GM12878 (cell line): ENCODE measurements around the gene FAM193B.

Source experiments
- ATF3 ChIP-seq: IDR thresholded peaks from 2 replicates; pipeline ENCODE4 v1.6.1; 2011; ENCODE audit warnings: low read depth, mild to moderate bottlenecking, low read length, moderate library complexity, borderline replicate concordance; ENCODE audit errors: extremely low read depth
- CEBPB ChIP-seq, 2 experiments: fragments of 150-350 bp in 1 of 2; IDR thresholded peaks; 2 replicates each; pipeline ENCODE4 v1.6.1; 2012 to 2014; ENCODE audit warnings: low read depth in 2 of 2, low read length in 2 of 2, borderline replicate concordance in 1 of 2, inconsistent platforms in 1 of 2
- EZH2 ChIP-seq: IDR thresholded peaks from 2 replicates; pipeline ENCODE4 v1.6.1; 2012; ENCODE audit warnings: low read depth, mild to moderate bottlenecking, control low read depth, inconsistent platforms, low read length, borderline replicate concordance; ENCODE audit not compliant: control insufficient read depth
- KDM1A ChIP-seq: fragments of 200-600 bp; sonication (generic); IDR thresholded peaks from 2 replicates; pipeline ENCODE4 v1.6.1; 2016; ENCODE audit warnings: borderline replicate concordance
- PKNOX1 ChIP-seq: fragments of 450-650 bp; IDR thresholded peaks from 2 replicates; pipeline ENCODE4 v1.6.1; 2016; ENCODE audit warnings: mild to moderate bottlenecking
- RELB ChIP-seq: fragments of 450-650 bp; IDR thresholded peaks from 2 replicates; pipeline ENCODE4 v1.6.1; 2017; ENCODE audit warnings: low read depth, mild to moderate bottlenecking, moderate library complexity
- TCF12 ChIP-seq: IDR thresholded peaks from 2 replicates; pipeline ENCODE4 v1.6.1; 2011; ENCODE audit warnings: low read depth, mild to moderate bottlenecking, low read length
- USF1 ChIP-seq: IDR thresholded peaks from 2 replicates; pipeline ENCODE4 v1.6.1; 2011; ENCODE audit warnings: borderline replicate concordance, low read depth, mild to moderate bottlenecking, moderate library complexity, mixed read lengths, low read length; ENCODE audit not compliant: insufficient read depth; ENCODE audit errors: extremely low read length

- no peak for TF ChIP-seq EZH2
- TF ChIP-seq USF1, result no peak
- TF ChIP-seq KDM1A, result no peak
- TF ChIP-seq RELB, result no peak
- TF ChIP-seq CEBPB (IDR thresholded peaks at IDR 0.05; ENCODE audit: borderline replicate concordance in 1 of 2, low read depth in 2 of 2, low read length in 2 of 2), result no peak
- no peak for TF ChIP-seq TCF12
- no peak for TF ChIP-seq PKNOX1
- no peak for TF ChIP-seq ATF3
Observed at GRCh38 chr5:177576169-177576568, 21.8 kb upstream of the FAM193B start.
